ENCODE results near the gene XPNPEP2. TPM values are rescaled to one million over a fixed set of nuclear protein-coding genes. Genes with fewer than 3 reads are reported as not detected.

XPNPEP2 gene
- total and polyA plus RNA-seq, 9 of the 15 experiments (the other 6 are each of a cell fraction or from before 2014, with no cell fraction given) = 0.03 to 0.19 (median 0.09) TPM; not detected in 5

GRCh38 chrX:129737916-129738315, 863 bp upstream of the XPNPEP2 start:
- H3K9me3 ChIP-seq (replicated peaks; ENCODE audit: control insufficient read depth, insufficient read depth, low read depth, low read length) = no peaks in the 10 kb centered on the region
- H2AFZ ChIP-seq (ENCODE audit: low read depth, low read length) = no peak overlapping the region
- H3K27ac ChIP-seq (ENCODE audit: extremely low read depth, low read depth, low read length) = no peak overlapping the region
- 16% methylated on average over 4 of the region's 5 CpGs for WGBS (ENCODE audit: insufficient coverage, low coverage, missing lambda C conversion rate)
- in situ Hi-C loops (cut with MboI) (no loop called here), intact Hi-C loops (cut with micrococcal nuclease) (no loop called here)
- H3K9ac ChIP-seq (ENCODE audit: insufficient read depth in 1 of 2, low read depth in 2 of 2, low read length in 2 of 2) = no peak overlapping the region
- no peaks in the 10 kb centered on the region for H3K9me1 ChIP-seq (ENCODE audit: control insufficient read depth, insufficient read depth, low read length)
- no TSS peak for BruUV-seq (replicated peaks)
- H3K4me2 ChIP-seq (ENCODE audit: insufficient read depth, low read length) = no peak overlapping the region
- ChIA-PET CTCF (ENCODE audit: low intra/inter-chr PET ratio) (no interaction called here), POLR2A (interaction anchor here (0.6 kb wide), 1 partner anchor 60 kb away, joined by 4 read pairs; no protein-coding TSS in a partner anchor)
- H3K36me3 ChIP-seq (ENCODE audit: control insufficient read depth, insufficient read depth, low read length) = no peaks in the 10 kb centered on the region
- ATAC-seq = no peak
- peaks cover 0 to 9% of the 10 kb centered on the region in 2 experiments; a peak in 3 of 5 replicates for H3K27me3 ChIP-seq (ENCODE audit: control insufficient read depth in 2 of 2, insufficient read depth in 2 of 2, low read length in 2 of 2)
- DNase-seq (ENCODE audit: extremely low read depth in 1 of 4, low spot score in 3 of 4) = no peak
- H3K4me3 ChIP-seq = no peak overlapping the region
- TF ChIP-seq USF2 (CRISPR knock-in tag; IDR thresholded peaks at IDR 0.05) = no peak
- no peak for TF ChIP-seq RERE (CRISPR knock-in tag; IDR thresholded peaks at IDR 0.05; ENCODE audit: borderline replicate concordance)
- TF ChIP-seq SAFB (IDR thresholded peaks at IDR 0.05; ENCODE audit: borderline replicate concordance, low read depth, low read length) = no peak
- TF ChIP-seq CTCFL (IDR thresholded peaks at IDR 0.05; ENCODE audit: borderline replicate concordance, insufficient read depth, low read depth, low read length, poor library complexity, severe bottlenecking) = no peak
- TF ChIP-seq CBFA2T2 (conservative IDR thresholded peaks at IDR 0.05) = no peak
- no peak for TF ChIP-seq HLTF (IDR thresholded peaks at IDR 0.05)
- no peaks in the 10 kb centered on the region for H4K20me1 ChIP-seq (replicated peaks; ENCODE audit: control insufficient read depth, insufficient read depth, low read length)
- FAIRE-seq = no peak
- no peaks in the 10 kb centered on the region for H3K79me2 ChIP-seq (ENCODE audit: control insufficient read depth, insufficient read depth, low read length)
- peaks cover 5 to 8% of the 10 kb centered on the region in 2 experiments; a peak in 2 of 5 replicates for H3K4me1 ChIP-seq (replicated peaks in 1 of 2; ENCODE audit: control insufficient read depth in 2 of 2, insufficient read depth in 2 of 2, low read length in 2 of 2)

Measured in K562 (cell line).